ENCODE results near the gene TMEM223.
"Not testable (repeated sequence)": the region's sequence is repeated elsewhere in the genome, so short reads cannot be mapped to it uniquely, and the experiment has no call there.

The TMEM223 gene

GRCh38 chr11:62752177-62752785, 39.5 kb downstream of the TMEM223 start:
- H3K9ac ChIP-seq (ENCODE audit: low read length in 2 of 2): no peak overlapping the region
- peaks cover 19% of the 10 kb centered on the region for H3K4me1 ChIP-seq (ENCODE audit: control insufficient read depth, insufficient read depth, low read length)
- H3K9me3 ChIP-seq (ENCODE audit: control insufficient read depth in 2 of 2, low read length in 2 of 2): no peaks in the 10 kb centered on the region
- no peaks in the 10 kb centered on the region for H3K27me3 ChIP-seq (ENCODE audit: control insufficient read depth in 1 of 2, insufficient read depth in 2 of 2, low read length in 2 of 2)
- no peak overlapping the region for H3K4me3 ChIP-seq (ENCODE audit: low read length in 2 of 2)
- H3K27ac ChIP-seq (ENCODE audit: low read length): no peak overlapping the region
- peaks cover 12 to 14% of the 10 kb centered on the region in 2 donors for H3K36me3 ChIP-seq (ENCODE audit: control insufficient read depth in 2 of 2, insufficient read depth in 2 of 2, low read length in 2 of 2)

- not testable (repeated sequence) for H3K27ac ChIP-seq (ENCODE audit: low read length); H3K9me3 ChIP-seq (ENCODE audit: control insufficient read depth in 2 of 2, low read length in 2 of 2); H3K27me3 ChIP-seq (ENCODE audit: control insufficient read depth in 1 of 2, insufficient read depth in 2 of 2, low read length in 2 of 2); H3K4me3 ChIP-seq (ENCODE audit: low read length in 2 of 2); H3K9ac ChIP-seq (ENCODE audit: low read length in 2 of 2)
- peaks cover 12 to 14% of the 10 kb centered on the region in 2 donors for H3K36me3 ChIP-seq (ENCODE audit: control insufficient read depth in 2 of 2, insufficient read depth in 2 of 2, low read length in 2 of 2)
- H3K4me1 ChIP-seq (ENCODE audit: control insufficient read depth, insufficient read depth, low read length): peaks cover 19% of the 10 kb centered on the region
Observed at GRCh38 chr11:62749931-62750330, 41.9 kb downstream of the TMEM223 start.

GRCh38 chr11:62747475-62748160, 44.2 kb downstream of the TMEM223 start:
- Histone ChIP-seq H3K9me3 (ENCODE audit: control insufficient read depth in 2 of 2, low read length in 2 of 2) (no peaks in the 10 kb centered on the region), H3K27me3 (ENCODE audit: control insufficient read depth in 1 of 2, insufficient read depth in 2 of 2, low read length in 2 of 2) (no peaks in the 10 kb centered on the region), H3K4me1 (ENCODE audit: control insufficient read depth, insufficient read depth, low read length) (peaks cover 6% of the 10 kb centered on the region), H3K9ac (ENCODE audit: low read length in 2 of 2) (no peak overlapping the region), H3K4me3 (ENCODE audit: low read length in 2 of 2) (no peak overlapping the region), H3K27ac (ENCODE audit: low read length) (no peak overlapping the region), H3K36me3 (ENCODE audit: control insufficient read depth in 2 of 2, insufficient read depth in 2 of 2, low read length in 2 of 2) (peaks cover 8 to 10% of the 10 kb centered on the region in 2 donors)

Measured in stomach smooth muscle (tissue), 2 donors.